NCI-H1048 (cell line): ENCODE data around the gene HAT1.

ENCODE experiments used
- DNase-seq: peaks from one replicate; lab custom pipeline; 2025; lab: John Stamatoyannopoulos, UW

Gene HAT1

DNA sequence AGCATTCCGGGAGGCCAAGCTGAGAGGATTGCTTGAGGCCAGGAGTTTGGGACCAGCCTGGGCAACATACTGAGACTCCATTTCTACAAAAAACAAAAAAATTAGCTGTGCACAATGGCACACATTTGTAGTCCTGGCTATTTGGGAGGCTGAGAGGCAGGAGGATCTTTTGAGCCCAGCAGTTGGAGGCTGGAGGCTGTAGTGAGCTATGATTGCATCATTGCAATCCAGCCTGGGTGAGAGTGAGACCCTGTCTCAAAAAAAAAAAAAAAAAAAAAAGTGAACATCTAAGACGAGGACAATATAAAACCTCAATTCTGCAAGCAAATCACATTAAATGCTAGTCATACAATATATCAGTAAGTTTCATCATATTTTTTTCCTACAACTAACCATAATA lies 2.8 kb upstream of the HAT1 start:
- no peak for DNase-seq

- no peak for DNase-seq
Measured at GRCh38 chr2:171921970-171922229, 361 bp upstream of the HAT1 start.

DNA sequence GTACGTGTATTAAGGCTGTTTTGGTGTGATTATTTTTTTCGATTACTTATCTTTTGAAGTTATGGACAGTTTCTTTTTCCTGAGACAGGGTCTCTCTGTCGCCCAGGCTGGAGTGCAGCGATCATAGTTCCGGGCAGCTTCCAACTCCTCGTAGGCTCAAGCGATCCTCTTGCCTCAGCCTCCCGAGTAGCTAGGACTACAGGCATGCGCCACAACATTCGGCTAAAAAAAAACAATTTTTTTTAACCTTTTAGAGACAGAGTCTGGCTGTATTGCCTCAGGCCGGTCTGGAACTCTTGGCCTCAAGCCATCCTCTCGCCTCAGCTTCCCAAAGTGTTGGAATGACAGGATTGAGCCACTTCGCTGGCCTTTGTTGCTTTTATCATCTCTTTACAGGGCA lies 945 bp downstream of the HAT1 start:
- no peak for DNase-seq

DNA sequence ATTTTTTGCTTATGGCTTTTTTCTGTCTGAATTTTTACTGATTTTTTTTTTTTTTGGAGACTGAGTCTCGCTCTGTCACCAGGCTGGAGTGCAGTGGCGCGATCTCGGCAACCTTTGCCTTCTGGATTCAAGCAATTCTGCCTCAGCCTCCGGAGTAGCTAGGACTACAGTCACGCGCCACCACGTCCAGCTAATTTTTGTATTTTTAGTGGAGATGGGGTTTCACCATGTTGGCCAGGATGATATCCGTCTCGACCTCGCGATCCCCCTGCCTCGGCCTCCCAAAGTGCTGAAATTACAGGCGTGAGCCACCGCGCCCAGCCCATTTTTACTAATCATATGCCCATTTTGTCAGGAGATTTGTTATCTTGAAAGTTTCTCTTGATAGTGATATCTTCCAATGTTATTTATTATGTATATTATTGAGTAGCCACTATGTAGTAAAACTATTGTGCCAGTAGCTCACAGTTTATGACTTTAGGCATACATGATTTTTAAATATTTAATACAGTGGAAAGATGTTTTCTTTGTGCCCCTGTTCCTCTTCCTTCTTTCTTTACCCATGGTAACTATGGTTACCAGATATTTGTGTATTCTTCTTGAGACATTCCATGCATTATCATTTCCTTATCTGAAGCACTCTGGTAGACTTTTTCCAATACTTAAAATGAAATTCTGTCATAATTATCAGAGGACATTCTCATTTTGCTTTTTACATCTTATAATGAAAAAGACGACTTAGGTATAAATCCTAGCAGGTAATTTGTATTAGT lies 2.1 kb downstream of the HAT1 start:
- DNase-seq = no peak

GRCh38 chr2:171930385-171930784 lies 8.1 kb downstream of the HAT1 start:
- DNase-seq = no peak

GRCh38 chr2:171939058-171939742 lies 16.9 kb downstream of the HAT1 start:
- DNase-seq = no peak

GRCh38 chr2:171939743-171940071 lies 17.4 kb downstream of the HAT1 start:
- no peak for DNase-seq

DNA sequence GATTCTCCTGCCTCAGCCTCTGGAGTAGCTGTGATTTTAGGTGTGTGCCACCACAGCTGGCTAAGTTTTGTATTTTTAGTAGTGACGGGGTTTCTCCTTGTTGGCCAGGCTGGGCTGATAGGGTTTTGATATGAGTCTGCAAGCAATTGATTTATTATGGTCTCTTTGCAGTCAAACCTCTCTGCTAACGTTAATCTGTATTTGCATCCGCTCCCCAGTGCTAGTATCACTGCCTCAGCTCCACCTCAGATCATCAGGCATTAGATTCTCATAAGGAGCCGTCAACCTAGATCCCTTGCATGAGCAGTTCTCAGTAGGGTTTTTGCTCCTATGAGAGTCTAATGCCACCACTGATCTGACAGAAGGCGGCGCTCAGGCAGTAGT lies 19.0 kb downstream of the HAT1 start:
- DNase-seq = no peak

DNA sequence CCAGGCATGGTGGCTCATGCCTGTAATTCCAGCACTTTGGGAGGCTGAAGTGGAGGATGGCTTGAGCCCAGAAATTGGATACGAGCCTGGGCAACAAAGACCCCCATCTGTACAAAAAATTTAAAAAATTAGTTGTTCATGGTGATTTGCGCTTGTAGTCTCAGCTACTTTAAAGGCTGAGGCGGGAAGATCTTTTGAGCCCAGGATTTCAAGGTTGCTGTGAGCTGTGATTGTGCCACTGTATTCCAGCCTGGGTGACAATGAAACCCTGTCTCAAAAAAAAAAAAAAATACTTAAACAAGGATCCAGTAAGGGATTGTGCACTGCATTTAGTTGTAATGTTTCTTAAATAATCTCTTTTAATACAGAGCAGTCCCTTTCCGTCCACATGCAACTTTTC lies 21.6 kb downstream of the HAT1 start:
- DNase-seq = no peak

GRCh38 chr2:171952276-171952675 lies 30.0 kb downstream of the HAT1 start:
- no peak for DNase-seq

DNA sequence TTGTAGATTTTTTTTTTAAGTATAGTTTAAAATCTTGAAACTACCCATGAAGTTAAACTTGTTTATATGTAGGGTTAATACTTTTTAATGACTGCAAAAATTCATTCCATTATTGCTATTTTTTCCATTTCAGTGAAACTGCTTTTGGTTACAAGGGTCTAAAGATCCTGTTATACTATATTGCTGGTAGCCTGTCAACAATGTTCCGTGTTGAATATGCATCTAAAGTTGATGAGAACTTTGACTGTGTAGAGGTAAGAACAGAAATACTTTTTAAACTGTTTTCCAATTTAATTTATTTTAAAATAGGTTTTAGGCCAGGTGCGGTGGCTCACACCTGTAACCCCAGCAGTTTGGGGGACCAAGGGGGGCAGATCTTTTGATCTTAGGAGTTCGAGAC lies 30.5 kb downstream of the HAT1 start:
- DNase-seq = no peak

DNA sequence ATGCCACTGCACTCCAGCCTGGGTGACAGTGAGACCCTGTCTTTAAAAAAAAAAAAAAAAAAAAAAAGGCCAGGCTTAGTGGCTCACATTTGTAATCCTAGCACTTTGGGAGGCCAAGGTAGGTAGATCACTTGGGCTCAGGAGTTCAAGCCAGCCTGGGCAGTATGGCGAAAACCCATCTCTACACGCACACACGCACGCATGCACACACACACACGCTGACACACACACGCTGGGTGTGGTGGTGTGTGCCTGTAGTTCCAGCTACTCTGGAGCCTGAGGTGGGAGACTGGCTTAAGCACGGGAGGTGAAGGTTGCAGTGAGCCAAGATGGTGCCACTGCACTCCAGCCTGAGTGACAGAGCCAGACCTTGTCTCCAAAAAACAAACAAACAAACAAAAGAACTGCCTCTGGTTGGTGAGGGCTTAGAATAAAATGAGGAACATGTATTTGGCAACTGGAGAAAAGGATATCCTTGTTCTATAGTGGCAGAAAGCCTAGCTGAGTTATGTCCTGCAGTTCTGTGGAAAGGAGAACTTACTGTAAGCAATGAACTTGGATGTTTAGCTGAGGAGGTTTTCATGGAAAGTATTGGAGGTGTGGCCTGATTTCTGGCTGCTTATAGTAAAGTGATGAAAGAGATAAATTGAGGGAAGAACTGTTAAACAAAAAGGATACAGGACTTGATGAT lies 34.0 kb downstream of the HAT1 start:
- DNase-seq = no peak

GRCh38 chr2:171957061-171957460 lies 34.8 kb downstream of the HAT1 start:
- DNase-seq = no peak

- no peak for DNase-seq
Measured at GRCh38 chr2:171958475-171958874, 36.2 kb downstream of the HAT1 start.

DNA sequence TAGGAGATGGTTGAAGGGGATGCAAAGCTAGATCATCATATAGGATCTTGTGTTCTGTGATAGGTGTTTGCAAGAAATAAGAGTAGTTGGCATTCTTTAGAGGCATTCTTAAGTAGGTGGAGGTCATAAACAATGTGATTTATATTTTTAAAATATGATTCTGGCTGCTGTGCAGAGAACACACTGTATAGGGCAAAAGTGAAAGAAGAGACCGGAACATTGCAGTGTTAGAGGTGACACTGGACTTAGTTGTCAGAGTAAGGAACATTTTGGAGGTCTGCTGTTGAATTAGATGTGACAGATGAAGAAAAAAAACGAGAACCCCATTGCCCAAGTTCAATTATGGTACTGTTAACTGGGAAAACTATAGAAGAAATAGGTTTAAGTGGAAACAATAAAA lies 37.7 kb downstream of the HAT1 start:
- DNase-seq = no peak

DNA sequence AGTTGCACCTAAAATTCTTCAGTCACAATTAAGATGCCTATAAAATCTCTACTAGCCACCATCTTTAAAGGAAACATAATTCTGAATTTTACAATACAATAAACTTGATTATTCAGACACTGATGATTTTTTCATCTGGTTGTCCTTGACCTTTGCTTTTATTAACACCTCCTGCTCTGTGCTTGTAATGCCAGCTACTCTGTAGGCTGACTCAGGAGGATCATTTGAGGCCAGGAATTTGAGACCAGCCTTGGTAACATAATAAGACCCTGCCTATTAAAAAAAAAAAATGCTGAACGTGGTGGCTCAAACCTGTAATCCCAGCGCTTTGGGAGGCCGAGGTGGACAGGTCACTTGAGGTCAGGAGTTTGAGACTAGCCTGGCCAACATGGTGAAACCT lies 38.3 kb downstream of the HAT1 start:
- no peak for DNase-seq

- no peak for DNase-seq
Measured at GRCh38 chr2:171963198-171963597, 40.9 kb downstream of the HAT1 start.

GRCh38 chr2:171964308-171964707 lies 42.0 kb downstream of the HAT1 start:
- DNase-seq = no peak

GRCh38 chr2:171965238-171965637 lies 43.0 kb downstream of the HAT1 start:
- no peak for DNase-seq

GRCh38 chr2:171965661-171966060 lies 43.4 kb downstream of the HAT1 start:
- no peak for DNase-seq

DNA sequence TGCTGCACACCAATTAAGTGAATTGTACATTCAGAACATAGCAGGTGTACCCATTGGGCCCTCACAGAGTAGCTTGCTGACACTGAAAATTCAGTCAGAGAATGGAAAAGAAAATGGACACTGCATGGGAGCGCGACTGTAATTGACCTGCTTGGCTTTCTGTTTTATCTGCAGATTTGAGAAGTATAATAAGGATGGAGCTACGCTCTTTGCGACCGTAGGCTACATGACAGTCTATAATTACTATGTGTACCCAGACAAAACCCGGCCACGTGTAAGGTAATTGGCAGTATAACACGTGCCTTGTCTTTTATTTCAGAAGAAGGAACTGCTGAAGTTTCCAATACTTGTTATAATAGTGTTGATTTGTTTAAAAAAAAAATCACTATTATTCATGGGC lies 44.0 kb downstream of the HAT1 start:
- no peak for DNase-seq

DNA sequence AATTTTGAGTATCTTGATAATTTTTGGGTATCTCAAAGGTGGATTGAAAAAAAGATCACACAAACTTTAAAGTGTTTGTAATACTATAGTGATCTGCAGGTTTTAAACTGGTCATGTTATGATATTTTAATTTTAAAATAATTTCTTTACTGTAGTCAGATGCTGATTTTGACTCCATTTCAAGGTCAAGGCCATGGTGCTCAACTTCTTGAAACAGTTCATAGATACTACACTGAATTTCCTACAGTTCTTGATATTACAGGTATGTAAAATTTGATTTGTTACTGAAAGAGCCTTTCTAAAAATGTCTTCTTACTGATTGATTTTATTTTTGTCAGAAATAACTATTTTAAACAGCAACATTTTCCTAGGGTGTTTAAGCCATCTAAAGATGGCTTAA lies 44.4 kb downstream of the HAT1 start:
- no peak for DNase-seq

DNA sequence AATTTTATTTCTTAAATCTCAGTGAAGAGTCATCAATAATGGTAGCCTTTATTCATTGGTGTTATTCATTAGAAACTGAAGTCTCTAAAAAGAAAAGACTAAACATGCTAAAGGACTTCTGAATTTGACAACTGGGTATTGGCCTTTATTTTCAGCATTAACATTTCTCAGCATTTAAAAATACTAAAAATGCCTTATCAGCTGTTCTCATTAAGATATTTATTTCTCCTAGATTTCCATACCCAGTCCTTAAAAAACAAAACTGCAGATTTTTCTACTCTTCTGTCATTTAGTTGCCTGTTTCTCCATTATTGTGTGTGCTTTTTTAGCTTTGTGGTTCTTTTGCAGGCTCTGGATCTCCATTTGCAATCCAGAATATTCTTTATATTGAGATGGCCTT lies 46.2 kb downstream of the HAT1 start:
- DNase-seq = no peak
